Measurements from ENCODE around the gene COL6A3. TPM values are rescaled to one million over a fixed set of nuclear protein-coding genes. Genes with fewer than 3 reads are reported as not detected.

COL6A3 gene
- total and polyA plus RNA-seq, 7 donors: 2.8 to 715 (median 233) TPM

- no peak for DNase-seq
- no peak overlapping the region for H3K4me3 ChIP-seq
- no peaks in the 10 kb centered on the region for H3K27me3 ChIP-seq
- intact Hi-C loops (cut with DNase I): no loop called here
- no peaks in the 10 kb centered on the region for H3K9me3 ChIP-seq
- TF ChIP-seq, protein P1, sequence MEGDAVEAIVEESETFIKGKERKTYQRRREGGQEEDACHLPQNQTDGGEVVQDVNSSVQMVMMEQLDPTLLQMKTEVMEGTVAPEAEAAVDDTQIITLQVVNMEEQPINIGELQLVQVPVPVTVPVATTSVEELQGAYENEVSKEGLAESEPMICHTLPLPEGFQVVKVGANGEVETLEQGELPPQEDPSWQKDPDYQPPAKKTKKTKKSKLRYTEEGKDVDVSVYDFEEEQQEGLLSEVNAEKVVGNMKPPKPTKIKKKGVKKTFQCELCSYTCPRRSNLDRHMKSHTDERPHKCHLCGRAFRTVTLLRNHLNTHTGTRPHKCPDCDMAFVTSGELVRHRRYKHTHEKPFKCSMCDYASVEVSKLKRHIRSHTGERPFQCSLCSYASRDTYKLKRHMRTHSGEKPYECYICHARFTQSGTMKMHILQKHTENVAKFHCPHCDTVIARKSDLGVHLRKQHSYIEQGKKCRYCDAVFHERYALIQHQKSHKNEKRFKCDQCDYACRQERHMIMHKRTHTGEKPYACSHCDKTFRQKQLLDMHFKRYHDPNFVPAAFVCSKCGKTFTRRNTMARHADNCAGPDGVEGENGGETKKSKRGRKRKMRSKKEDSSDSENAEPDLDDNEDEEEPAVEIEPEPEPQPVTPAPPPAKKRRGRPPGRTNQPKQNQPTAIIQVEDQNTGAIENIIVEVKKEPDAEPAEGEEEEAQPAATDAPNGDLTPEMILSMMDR (IDR thresholded peaks at IDR 0.05): no peak
- TF ChIP-seq POLR2AphosphoS5 (IDR thresholded peaks at IDR 0.05) (no peak), EP300 (IDR thresholded peaks at IDR 0.05) (no peak), POLR2A (IDR thresholded peaks at IDR 0.05) (no peak)
- no peaks in the 10 kb centered on the region for H3K36me3 ChIP-seq
- H3K27ac ChIP-seq: peak overlapping the region in 3 of 4 donors; percentile 47 to 50 (median 49)
- WGBS, 2 donors: 91 to 92% methylated on average over 26 of the region's 26 CpGs
- H3K4me1 ChIP-seq: peaks cover 0 to 11% (median 3%) of the 10 kb centered on the region in 4 donors
These were observed 31.8 kb upstream of the COL6A3 start for GRCh38 chr2:237445611-237446337.

DNA sequence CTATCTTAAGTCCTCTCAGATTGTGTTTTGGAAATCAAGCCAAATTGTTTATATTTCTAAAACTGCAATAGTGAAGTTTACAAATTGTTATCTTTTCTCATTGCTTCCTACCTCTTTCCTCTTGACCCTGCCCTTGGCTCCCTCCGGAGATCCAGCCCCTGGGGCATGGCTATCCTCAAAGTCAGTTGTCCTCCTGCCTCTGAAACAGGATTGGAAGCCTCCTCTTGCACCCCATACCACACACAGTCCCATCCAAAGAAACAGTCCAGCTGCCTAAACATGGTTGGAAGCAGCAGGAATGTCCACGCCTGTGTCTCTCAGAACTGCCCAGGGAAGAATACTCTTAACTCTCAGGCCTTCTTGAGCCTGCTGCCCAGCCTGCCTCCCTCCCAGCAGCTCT is 30.1 kb upstream of the COL6A3 start:
- Histone ChIP-seq H3K4me1 (peaks cover 0 to under 1% (median 0%) of the 10 kb centered on the region in 4 donors), H3K4me3 (no peak overlapping the region), H3K27me3 (no peaks in the 10 kb centered on the region), H3K36me3 (no peaks in the 10 kb centered on the region), H3K9me3 (no peaks in the 10 kb centered on the region), H3K27ac (no peak overlapping the region)
- 78 to 85% methylated on average over 2 of the region's 2 CpGs for WGBS, 2 donors
- intact Hi-C loops (cut with DNase I): no loop called here
- no peak for DNase-seq
- TF ChIP-seq EP300 (IDR thresholded peaks at IDR 0.05): no peak
- TF ChIP-seq, protein P1 (IDR thresholded peaks at IDR 0.05): no peak
- TF ChIP-seq POLR2A (IDR thresholded peaks at IDR 0.05): no peak
- TF ChIP-seq POLR2AphosphoS5 (IDR thresholded peaks at IDR 0.05): no peak

GRCh38 chr2:237441605-237442274 is 27.8 kb upstream of the COL6A3 start:
- Histone ChIP-seq H3K36me3 (no peaks in the 10 kb centered on the region), H3K4me3 (no peak overlapping the region), H3K9me3 (no peaks in the 10 kb centered on the region), H3K27me3 (no peaks in the 10 kb centered on the region), H3K4me1 (peaks cover 0 to 4% (median 0%) of the 10 kb centered on the region in 4 donors), H3K27ac (peak overlapping the region; percentile 20 to 57 (median 36))
- peak in 3 of 4 donors; percentile 17 to 54 (median 54) for TF ChIP-seq POLR2AphosphoS5 (IDR thresholded peaks at IDR 0.05)
- TF ChIP-seq POLR2A (IDR thresholded peaks at IDR 0.05): no peak
- TF ChIP-seq, protein P1 (IDR thresholded peaks at IDR 0.05): no peak
- intact Hi-C loops (cut with DNase I): no loop called here
- DNase-seq: peak; percentile 68
- 34 to 58% methylated on average over 2 of the region's 2 CpGs for WGBS, 2 donors

DNA sequence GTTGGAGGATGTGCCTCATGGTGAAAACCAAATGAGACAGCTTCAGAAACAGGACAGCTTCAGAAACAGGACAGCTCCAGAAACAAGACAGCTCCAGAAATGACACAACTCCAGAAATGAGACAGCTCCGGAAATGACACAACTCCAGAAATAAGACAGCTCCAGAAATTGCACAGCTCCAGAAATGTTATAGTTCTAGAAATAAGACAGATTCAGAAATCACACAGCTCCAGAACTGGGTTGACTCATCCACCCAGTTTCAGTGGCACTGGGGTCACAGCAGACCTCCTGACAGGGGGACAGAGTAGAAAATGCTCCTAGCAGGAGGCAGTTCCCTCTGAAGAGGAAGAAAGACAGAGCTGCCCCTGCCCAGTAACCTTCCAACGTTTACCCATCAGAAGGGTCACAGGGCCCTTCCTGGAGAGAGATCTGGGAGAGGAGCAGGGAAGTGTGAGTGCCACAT is 26.9 kb upstream of the COL6A3 start:
- WGBS, 2 donors: 44 to 53% methylated on average over 2 of the region's 2 CpGs
- H3K36me3 ChIP-seq: no peaks in the 10 kb centered on the region
- H3K27ac ChIP-seq: peak overlapping the region; percentile 34 to 68 (median 50)
- no peaks in the 10 kb centered on the region for H3K9me3 ChIP-seq
- TF ChIP-seq POLR2AphosphoS5 (IDR thresholded peaks at IDR 0.05) (no peak), POLR2A (IDR thresholded peaks at IDR 0.05) (no peak), EP300 (IDR thresholded peaks at IDR 0.05) (no peak)
- TF ChIP-seq, protein P1 (IDR thresholded peaks at IDR 0.05): no peak
- no peaks in the 10 kb centered on the region for H3K27me3 ChIP-seq
- no peak overlapping the region for H3K4me3 ChIP-seq
- H3K4me1 ChIP-seq: peaks cover 0 to 8% (median 5%) of the 10 kb centered on the region in 4 donors
- no peak for DNase-seq
- intact Hi-C loops (cut with DNase I): no loop called here

Measured in sigmoid colon (tissue), 7 donors.